ENCODE data around the gene TPGS1. TPM values are rescaled to one million over a fixed set of nuclear protein-coding genes. Genes with fewer than 3 reads are reported as not detected.

TPGS1 gene
- total RNA-seq, 1 donor from 2014 or later: 26.1 TPM

DNA sequence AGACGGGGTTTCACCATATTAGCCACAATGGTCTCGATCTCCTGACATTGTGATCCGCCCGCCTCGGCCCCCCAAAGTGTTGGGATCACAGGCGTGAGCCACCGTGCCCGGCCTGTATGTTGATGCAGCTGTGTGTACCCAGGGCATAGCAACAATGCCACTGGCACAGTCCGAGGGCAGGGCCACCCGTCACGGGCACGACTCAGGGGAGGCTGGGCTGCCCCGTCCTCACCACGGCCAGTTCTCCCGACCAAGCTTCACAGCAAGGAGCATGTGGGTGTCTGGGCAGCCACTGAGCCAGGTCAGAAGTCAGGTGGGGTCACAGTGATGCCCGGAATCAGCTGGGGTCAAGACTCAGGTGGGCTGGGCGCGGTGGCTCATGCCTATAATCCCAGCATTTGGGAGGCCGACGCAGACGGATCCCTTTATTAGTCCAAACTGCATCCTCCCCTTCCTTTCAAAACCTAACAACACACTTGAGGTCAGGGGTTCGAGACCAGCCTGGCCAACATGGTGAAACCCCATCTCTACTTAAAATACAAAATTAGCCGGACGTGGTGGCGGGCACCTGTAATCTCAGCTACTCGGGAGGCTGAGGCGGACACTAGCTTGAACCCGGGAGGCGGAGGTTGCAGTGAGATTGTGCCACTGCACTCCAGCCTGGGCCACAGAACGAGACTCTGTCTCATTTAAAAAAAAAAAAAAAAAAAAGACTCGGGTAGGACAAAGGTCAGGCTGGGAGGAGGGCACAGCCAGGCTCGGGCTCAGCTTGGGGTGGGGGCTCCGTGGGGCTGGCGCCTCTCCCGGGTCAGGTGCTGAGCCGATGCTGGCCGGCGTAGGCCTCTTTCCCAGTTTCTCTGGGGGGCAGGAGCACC, 23.1 kb downstream of the TPGS1 start:
- no peaks in the 10 kb centered on the region for H3K36me3 Mint-ChIP-seq
- H3K4me1 Mint-ChIP-seq (ENCODE audit: unreplicated experiment): peaks cover 12% of the 10 kb centered on the region
- TF ChIP-seq, protein P1, sequence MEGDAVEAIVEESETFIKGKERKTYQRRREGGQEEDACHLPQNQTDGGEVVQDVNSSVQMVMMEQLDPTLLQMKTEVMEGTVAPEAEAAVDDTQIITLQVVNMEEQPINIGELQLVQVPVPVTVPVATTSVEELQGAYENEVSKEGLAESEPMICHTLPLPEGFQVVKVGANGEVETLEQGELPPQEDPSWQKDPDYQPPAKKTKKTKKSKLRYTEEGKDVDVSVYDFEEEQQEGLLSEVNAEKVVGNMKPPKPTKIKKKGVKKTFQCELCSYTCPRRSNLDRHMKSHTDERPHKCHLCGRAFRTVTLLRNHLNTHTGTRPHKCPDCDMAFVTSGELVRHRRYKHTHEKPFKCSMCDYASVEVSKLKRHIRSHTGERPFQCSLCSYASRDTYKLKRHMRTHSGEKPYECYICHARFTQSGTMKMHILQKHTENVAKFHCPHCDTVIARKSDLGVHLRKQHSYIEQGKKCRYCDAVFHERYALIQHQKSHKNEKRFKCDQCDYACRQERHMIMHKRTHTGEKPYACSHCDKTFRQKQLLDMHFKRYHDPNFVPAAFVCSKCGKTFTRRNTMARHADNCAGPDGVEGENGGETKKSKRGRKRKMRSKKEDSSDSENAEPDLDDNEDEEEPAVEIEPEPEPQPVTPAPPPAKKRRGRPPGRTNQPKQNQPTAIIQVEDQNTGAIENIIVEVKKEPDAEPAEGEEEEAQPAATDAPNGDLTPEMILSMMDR (conservative IDR thresholded peaks at IDR 0.05): no peak
- H3K9me3 Mint-ChIP-seq: no peaks in the 10 kb centered on the region
- H3K27ac Mint-ChIP-seq: peak overlapping the region; percentile 67
- H3K27me3 Mint-ChIP-seq: peaks cover 2% of the 10 kb centered on the region
- H3K4me3 Mint-ChIP-seq: peak overlapping the region; percentile 86
- no peak for DNase-seq (ENCODE audit: extremely low spot score, unreplicated experiment)

DNA sequence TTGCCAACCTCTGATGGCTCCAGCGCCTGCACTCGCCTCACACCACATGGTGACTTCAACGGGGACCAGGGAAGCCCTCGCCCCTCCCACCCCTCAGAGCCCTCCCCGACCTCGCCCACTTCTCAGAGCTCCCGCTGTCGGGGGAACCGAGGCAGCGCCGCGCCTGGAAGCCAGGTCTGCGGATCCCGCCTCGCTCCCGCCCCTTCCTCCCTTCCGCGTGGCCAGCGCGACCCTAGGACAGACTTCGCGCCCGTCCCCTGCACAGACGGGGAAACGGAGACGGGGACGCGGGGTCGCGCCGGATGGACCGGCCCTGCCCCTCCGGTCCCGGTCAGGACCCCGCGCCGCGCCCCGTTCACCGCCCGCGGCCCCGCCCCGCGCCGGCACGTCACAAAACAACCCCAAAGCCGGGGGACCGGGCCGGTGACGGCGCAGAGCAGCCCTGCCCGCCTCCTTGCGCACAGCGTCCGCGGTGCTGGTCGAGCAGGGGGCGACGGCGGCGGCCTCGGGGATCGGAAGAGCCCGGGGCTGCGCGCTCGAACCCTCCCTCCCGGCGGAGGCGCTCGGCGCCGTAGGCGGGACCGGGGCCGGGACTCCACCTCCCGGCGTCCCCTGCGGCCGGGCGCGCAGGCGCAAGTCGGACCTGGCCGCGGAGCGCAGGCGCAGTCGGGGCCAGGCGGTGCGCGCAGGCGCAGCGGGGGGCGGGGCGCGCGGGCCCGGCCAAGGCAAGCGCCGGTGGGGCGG, 23.9 kb downstream of the TPGS1 start:
- Mint-ChIP-seq H3K4me3 (peak overlapping the region; percentile 86), H3K27ac (peak overlapping the region; percentile 67), H3K9me3 (no peaks in the 10 kb centered on the region), H3K27me3 (no peaks in the 10 kb centered on the region), H3K4me1 (ENCODE audit: unreplicated experiment) (peaks cover 9% of the 10 kb centered on the region), H3K36me3 (no peaks in the 10 kb centered on the region)
- TF ChIP-seq, protein P1 (conservative IDR thresholded peaks at IDR 0.05): peak; percentile 28
- peak; percentile 96 for DNase-seq (ENCODE audit: extremely low spot score, unreplicated experiment)

DNA sequence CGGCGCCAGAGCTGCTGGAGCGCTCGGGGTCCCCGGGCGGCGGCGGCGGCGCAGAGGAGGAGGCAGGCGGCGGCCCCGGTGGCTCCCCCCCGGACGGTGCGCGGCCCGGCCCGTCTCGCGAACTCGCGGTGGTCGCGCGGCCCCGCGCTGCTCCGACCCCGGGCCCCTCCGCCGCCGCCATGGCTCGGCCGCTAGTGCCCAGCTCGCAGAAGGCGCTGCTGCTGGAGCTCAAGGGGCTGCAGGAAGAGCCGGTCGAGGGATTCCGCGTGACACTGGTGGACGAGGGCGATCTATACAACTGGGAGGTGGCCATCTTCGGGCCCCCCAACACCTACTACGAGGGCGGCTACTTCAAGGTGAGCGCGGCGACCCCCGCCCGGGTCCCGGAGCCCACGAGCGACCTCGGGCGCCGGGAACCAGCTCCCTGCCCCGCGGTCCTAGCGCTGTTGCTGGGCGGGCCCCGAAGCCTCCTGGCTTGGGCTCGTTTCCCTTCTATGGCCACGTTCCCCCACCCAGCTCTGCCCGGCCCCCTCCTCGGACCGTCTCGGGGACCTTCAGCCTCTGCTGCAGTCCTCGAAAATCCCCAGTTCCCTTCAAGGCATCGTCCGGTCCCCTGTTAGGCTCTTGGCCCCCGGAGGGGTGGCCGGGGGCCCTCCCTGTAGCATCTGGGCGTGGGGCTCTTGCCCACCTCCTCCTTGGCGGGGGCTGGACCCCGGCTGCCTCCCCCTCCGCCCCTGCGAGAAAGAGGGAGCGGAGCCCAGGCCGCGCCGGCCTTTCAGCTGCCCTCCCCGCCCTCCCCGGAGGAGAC, 24.7 kb downstream of the TPGS1 start, which contains the start of gene CDC34:
CDC34 (plus strand) TSS at position 8 of the 808 bp plus-strand sequence; CDS start at position 180, 172 bp downstream.
- Mint-ChIP-seq H3K27me3 (no peaks in the 10 kb centered on the region), H3K9me3 (no peaks in the 10 kb centered on the region), H3K4me3 (peak within 1 kb of the TSS; percentile 96), H3K36me3 (no peaks in the 10 kb centered on the region), H3K4me1 (ENCODE audit: unreplicated experiment) (peaks cover 9% of the 10 kb centered on the region), H3K27ac (peak within 1 kb of the TSS; percentile 67)
- DNase-seq (ENCODE audit: extremely low spot score, unreplicated experiment): no peak
- TF ChIP-seq, protein P1 (conservative IDR thresholded peaks at IDR 0.05): no peak

DNA sequence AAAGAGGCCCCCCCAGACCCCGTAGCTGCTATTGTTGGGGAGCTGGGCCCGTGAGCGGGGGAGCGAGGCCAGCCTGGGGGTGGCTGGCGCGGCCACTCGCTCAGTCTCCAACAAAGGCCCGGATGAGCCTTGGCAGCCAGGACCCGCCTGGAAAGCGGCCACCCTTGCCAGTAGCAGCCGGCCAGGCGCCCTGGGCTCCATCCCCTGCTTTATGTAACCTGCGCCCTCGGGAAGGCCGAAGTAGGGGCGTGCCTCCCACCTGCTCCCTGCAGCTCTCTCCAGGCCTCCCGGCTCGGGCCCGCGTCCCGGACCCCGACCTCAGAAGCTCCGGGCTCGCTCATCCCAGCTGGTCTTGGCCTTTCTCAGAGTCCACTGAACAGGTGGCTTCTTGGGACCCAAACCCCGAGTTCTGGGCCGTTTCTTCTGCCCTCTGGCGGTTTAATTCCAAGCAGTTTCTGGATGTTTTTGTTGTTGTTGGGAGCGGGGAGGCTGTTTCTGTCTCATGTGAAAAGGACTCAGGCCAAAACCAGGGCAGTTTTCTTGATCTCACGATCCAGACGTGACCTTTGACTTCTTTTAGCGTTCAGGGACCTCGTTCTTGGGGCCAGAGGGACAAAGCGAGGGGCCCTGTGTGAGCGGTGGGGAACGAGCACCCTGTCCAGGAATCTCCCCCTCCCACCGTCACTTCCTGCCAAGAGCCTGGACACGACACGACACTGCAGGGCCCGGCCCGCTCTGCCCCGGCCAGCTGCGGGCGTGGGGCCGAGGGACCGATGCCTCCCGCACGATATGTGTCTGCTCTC, 25.5 kb downstream of the TPGS1 start:
- no peak for DNase-seq (ENCODE audit: extremely low spot score, unreplicated experiment)
- Mint-ChIP-seq H3K36me3 (no peaks in the 10 kb centered on the region), H3K4me3 (peak overlapping the region; percentile 96), H3K27ac (peak overlapping the region; percentile 81), H3K9me3 (no peaks in the 10 kb centered on the region), H3K27me3 (no peaks in the 10 kb centered on the region), H3K4me1 (ENCODE audit: unreplicated experiment) (peaks cover 9% of the 10 kb centered on the region)
- TF ChIP-seq, protein P1 (conservative IDR thresholded peaks at IDR 0.05): peak; percentile 71
